ENCODE measurements around the gene SIGLECL1. TPM values are rescaled to one million over a fixed set of nuclear protein-coding genes. Genes with fewer than 3 reads are reported as not detected.
A peak's percentile ranks its signal among the peaks of the same experiment; 100 is the strongest.

Gene SIGLECL1
- total RNA-seq, 1 experiment from 2014 or later: not detected

DNA sequence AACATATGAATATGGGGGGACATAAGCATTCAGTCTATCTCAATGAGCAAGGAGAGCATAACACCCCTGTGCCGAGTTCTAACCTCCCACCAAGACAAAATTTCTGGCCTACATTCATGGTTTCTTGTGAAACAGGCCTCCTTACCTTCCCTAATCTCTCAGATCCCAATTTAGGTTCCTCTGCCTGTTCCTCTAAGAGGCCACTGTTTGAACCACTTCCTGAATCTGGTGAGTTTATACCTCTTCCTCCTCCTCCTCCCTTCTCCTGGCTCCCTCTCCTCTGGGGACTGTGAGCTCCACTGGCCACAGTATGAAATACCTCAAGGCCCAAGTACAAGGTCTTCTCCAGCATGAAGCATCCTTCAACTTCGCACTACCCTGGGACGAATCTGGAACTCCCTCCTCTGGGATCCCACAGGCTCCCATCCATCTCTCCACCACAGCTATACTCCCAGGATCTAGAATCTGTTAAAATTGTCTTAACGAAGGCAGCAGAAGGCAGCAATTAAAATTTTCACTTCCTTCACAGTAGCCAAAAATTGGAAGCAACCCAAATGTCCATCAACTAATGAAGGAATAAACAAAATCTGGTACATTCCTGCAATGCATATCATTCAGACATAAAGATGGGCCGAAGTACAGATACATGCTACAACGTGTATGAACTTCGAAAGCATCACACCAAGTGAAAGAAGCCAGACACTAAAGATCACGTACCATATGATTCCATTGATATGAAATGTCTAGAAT, 7.8 kb upstream of the SIGLECL1 start:
- CTCF ChIA-PET: interaction anchor here (0.6 to 0.9 kb wide), 2 partner anchors 14 to 33 kb away, joined by 3 read pairs; no protein-coding TSS in a partner anchor
- no TSS peak for BruUV-seq (replicated peaks)
- Mint-ChIP-seq H3K27ac (ENCODE audit: low read depth, unreplicated experiment) (no peak overlapping the region), H3K4me1 (ENCODE audit: insufficient read depth, unreplicated experiment) (no peaks in the 10 kb centered on the region), H3K9me3 (ENCODE audit: unreplicated experiment) (peaks cover 22% of the 10 kb centered on the region), H3K27me3 (ENCODE audit: insufficient read depth, unreplicated experiment) (no peaks in the 10 kb centered on the region), H3K36me3 (ENCODE audit: insufficient read depth, unreplicated experiment) (no peaks in the 10 kb centered on the region), H3K4me3 (ENCODE audit: unreplicated experiment) (no peak overlapping the region)
- TF ChIP-seq, protein P1, sequence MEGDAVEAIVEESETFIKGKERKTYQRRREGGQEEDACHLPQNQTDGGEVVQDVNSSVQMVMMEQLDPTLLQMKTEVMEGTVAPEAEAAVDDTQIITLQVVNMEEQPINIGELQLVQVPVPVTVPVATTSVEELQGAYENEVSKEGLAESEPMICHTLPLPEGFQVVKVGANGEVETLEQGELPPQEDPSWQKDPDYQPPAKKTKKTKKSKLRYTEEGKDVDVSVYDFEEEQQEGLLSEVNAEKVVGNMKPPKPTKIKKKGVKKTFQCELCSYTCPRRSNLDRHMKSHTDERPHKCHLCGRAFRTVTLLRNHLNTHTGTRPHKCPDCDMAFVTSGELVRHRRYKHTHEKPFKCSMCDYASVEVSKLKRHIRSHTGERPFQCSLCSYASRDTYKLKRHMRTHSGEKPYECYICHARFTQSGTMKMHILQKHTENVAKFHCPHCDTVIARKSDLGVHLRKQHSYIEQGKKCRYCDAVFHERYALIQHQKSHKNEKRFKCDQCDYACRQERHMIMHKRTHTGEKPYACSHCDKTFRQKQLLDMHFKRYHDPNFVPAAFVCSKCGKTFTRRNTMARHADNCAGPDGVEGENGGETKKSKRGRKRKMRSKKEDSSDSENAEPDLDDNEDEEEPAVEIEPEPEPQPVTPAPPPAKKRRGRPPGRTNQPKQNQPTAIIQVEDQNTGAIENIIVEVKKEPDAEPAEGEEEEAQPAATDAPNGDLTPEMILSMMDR (IDR thresholded peaks at IDR 0.05; ENCODE audit: unreplicated experiment): no peak
- intact Hi-C loops (cut with micrococcal nuclease): no loop called here
- POLR2A ChIA-PET: no interaction called here
- no peak for DNase-seq (ENCODE audit: unreplicated experiment)

DNA sequence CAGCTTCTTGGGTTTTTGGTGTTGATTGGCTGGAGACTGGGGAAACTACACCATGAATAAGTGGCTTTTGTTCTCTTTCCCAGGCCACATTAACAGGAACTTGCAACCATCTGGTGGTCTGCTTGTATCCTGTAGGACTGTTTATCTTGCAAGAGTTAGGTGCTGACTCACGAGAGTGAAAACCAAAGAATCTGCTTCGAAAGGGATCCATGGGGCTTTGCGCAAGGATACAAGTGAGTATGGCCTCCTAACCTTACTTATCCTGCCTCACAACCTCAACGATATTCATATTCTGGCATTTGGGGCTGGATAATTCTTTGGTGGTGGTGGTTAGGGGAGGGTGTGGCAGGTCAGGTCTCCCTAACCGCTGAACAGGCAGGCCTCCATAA, 4.7 kb upstream of the SIGLECL1 start:
- intact Hi-C loops (cut with micrococcal nuclease): no loop called here
- ChIA-PET POLR2A (no interaction called here), CTCF (no interaction called here)
- H3K36me3 Mint-ChIP-seq (ENCODE audit: insufficient read depth, unreplicated experiment): peaks cover 5% of the 10 kb centered on the region
- DNase-seq (ENCODE audit: unreplicated experiment): peak; percentile 4
- TF ChIP-seq, protein P1 (IDR thresholded peaks at IDR 0.05; ENCODE audit: unreplicated experiment): no peak
- no peaks in the 10 kb centered on the region for H3K4me1 Mint-ChIP-seq (ENCODE audit: insufficient read depth, unreplicated experiment)
- no TSS peak for BruUV-seq (replicated peaks)
- no peak overlapping the region for H3K4me3 Mint-ChIP-seq (ENCODE audit: unreplicated experiment)
- H3K27ac Mint-ChIP-seq (ENCODE audit: low read depth, unreplicated experiment): no peak overlapping the region
- H3K9me3 Mint-ChIP-seq (ENCODE audit: unreplicated experiment): peaks cover 35% of the 10 kb centered on the region
- no peaks in the 10 kb centered on the region for H3K27me3 Mint-ChIP-seq (ENCODE audit: insufficient read depth, unreplicated experiment)

DNA sequence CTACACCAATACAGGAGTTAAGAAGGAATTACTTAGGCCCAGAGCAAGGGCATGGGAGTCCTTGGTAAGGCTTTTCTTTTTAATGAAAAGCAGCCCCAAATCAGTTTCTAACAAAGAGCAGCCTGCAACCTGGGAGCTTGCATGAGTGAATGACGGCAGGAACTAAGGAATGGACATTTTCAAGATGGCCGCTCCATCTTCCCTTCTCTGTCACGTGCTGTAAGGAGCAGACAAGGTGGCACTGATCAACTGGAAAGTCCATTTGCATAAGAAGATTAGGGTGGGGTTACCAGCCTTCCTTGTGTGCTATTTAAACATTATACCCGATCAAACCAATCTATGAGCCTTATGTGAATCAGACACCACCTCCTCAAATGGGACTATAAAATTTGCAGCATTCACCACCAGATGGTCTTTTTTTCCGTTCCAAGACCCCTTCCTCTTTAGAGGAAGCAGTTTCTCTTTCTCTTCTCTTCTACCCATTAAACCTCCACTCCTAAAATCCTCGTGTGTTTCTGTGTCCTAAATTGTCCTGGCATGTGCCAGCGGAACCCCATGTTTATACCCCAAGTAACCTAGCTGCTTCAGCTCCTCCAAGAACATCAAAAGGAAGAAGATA, 2.8 kb upstream of the SIGLECL1 start:
- TF ChIP-seq, protein P1 (IDR thresholded peaks at IDR 0.05; ENCODE audit: unreplicated experiment): no peak
- BruUV-seq (replicated peaks): no TSS peak

DNA sequence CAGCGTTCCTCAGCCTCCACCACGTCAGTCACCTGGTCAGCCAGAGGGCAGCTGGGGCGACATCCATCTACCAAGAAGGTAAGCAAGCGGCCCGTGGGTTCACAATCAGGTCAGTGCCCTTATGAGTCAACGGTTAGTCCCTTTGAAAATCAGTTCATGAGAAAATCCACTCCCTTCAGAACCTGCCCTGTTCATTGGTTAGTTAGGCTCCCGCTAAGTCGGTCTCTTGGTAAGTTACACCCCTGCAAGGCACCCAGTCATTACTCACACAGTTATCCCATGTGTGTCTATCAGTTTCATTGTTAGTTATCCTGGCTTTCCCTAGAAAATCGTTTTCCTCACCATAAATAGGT, 564 bp downstream of the SIGLECL1 start:
- Mint-ChIP-seq H3K27ac (ENCODE audit: low read depth, unreplicated experiment) (no peak overlapping the region), H3K36me3 (ENCODE audit: insufficient read depth, unreplicated experiment) (peaks cover 5% of the 10 kb centered on the region), H3K4me3 (ENCODE audit: unreplicated experiment) (no peak overlapping the region), H3K27me3 (ENCODE audit: insufficient read depth, unreplicated experiment) (no peaks in the 10 kb centered on the region), H3K9me3 (ENCODE audit: unreplicated experiment) (peaks cover 20% of the 10 kb centered on the region), H3K4me1 (ENCODE audit: insufficient read depth, unreplicated experiment) (no peaks in the 10 kb centered on the region)
- no TSS peak for BruUV-seq (replicated peaks)
- POLR2A ChIA-PET: no interaction called here
- DNase-seq (ENCODE audit: unreplicated experiment): no peak
- intact Hi-C loops (cut with micrococcal nuclease): no loop called here
- TF ChIP-seq, protein P1 (IDR thresholded peaks at IDR 0.05; ENCODE audit: unreplicated experiment): no peak
- CTCF ChIA-PET: no interaction called here

More for the DNA sequence above, 2.8 kb upstream of the SIGLECL1 start:
- Mint-ChIP-seq H3K27ac (ENCODE audit: low read depth, unreplicated experiment) (no peak overlapping the region), H3K9me3 (ENCODE audit: unreplicated experiment) (peaks cover 29% of the 10 kb centered on the region), H3K4me1 (ENCODE audit: insufficient read depth, unreplicated experiment) (no peaks in the 10 kb centered on the region), H3K4me3 (ENCODE audit: unreplicated experiment) (no peak overlapping the region), H3K27me3 (ENCODE audit: insufficient read depth, unreplicated experiment) (no peaks in the 10 kb centered on the region), H3K36me3 (ENCODE audit: insufficient read depth, unreplicated experiment) (peaks cover 5% of the 10 kb centered on the region)
- ChIA-PET POLR2A (no interaction called here), CTCF (interaction anchor here (1.3 kb wide), 1 partner anchor 12 kb away, joined by 5 read pairs; no protein-coding TSS in a partner anchor)
- no peak for DNase-seq (ENCODE audit: unreplicated experiment)
- intact Hi-C loops (cut with micrococcal nuclease): no loop called here

All from MCF 10A (cell line).